AG20443 (cell line): ENCODE results near the gene ERCC8.

ENCODE experiments used
- DNase-seq: peaks from one replicate; pipeline ENCODE4 v3.0.0; 2012; ENCODE audit warnings: low spot score, mixed read lengths

ERCC8 gene

GRCh38 chr5:60836131-60836530 lies 108.7 kb downstream of the ERCC8 start:
- no peak for DNase-seq

- DNase-seq = no peak
These were observed 109.3 kb downstream of the ERCC8 start for GRCh38 chr5:60835554-60835953.

GRCh38 chr5:60833520-60833919 lies 111.3 kb downstream of the ERCC8 start:
- no peak for DNase-seq

- no peak for DNase-seq
These were observed 114.2 kb downstream of the ERCC8 start for GRCh38 chr5:60830581-60831127.

GRCh38 chr5:60829490-60830266 lies 115.2 kb downstream of the ERCC8 start:
- DNase-seq = no peak

GRCh38 chr5:60827201-60827600 lies 117.7 kb downstream of the ERCC8 start:
- DNase-seq = no peak

GRCh38 chr5:60826653-60827052 lies 118.2 kb downstream of the ERCC8 start:
- no peak for DNase-seq
